Lower lobe of right lung (tissue), 2 donors: ENCODE measurements around the gene MGRN1. TPM values are rescaled to one million over a fixed set of nuclear protein-coding genes. Genes with fewer than 3 reads are reported as not detected.
A peak's percentile ranks its signal among the peaks of the same experiment; 100 is the strongest.

Source experiments
- ATAC-seq, 2 donors: fragments of 200-7000 bp; cut with Tn5 transposase; one replicate each; pipeline ENCODE4 v1.9.1; 2020 to 2022; ENCODE audit warnings: mild to moderate bottlenecking in 2 of 2, moderate library complexity in 2 of 2
- DNase-seq: peaks from one replicate; pipeline ENCODE4 v3.0.0-alpha.2; 2020
- H3K27ac ChIP-seq: fragments of 200-600 bp; one replicate; pipeline ENCODE4 v1.8.0; 2022
- H3K27me3 ChIP-seq: fragments of 200-600 bp; one replicate; pipeline ENCODE4 v1.8.0; 2022; ENCODE audit warnings: low read depth
- H3K36me3 ChIP-seq: fragments of 200-600 bp; one replicate; pipeline ENCODE4 v1.8.0; 2022; ENCODE audit warnings: mild to moderate bottlenecking
- H3K4me1 ChIP-seq: fragments of 200-600 bp; one replicate; pipeline ENCODE4 v1.8.0; 2022
- H3K4me3 ChIP-seq: fragments of 200-600 bp; one replicate; pipeline ENCODE4 v1.8.0; 2022; ENCODE audit warnings: mild to moderate bottlenecking
- H3K9me3 ChIP-seq: fragments of 200-600 bp; one replicate; pipeline ENCODE4 v1.8.0; 2022
- intact Hi-C: fragments of 100-400 bp; cut with DNase I; formaldehyde crosslinking; loops from one replicate; pipeline ENCODE4 v1.11.0; 2022
- total RNA-seq: library from RNA; stranded (reverse); fragmentation: NEBNext Ultra II Directional; extraction: Animal tissue kit (Norgen Biotek cat#: 25700); gene quantifications from one replicate; pipeline ENCODE4 v1.2.1, GENCODE V29; 2021
- TF ChIP-seq, protein P1 (sequence below): fragments of 200-600 bp; IDR thresholded peaks from one replicate; pipeline ENCODE4 v1.8.0; 2022; ENCODE audit warnings: antibody characterized with exemption, mild to moderate bottlenecking
- donor health status: DM: no; HTN: yes; CAD: no; lungs with severe emphysema.

Gene MGRN1
- total RNA-seq, 1 donor from 2014 or later = 75.7 TPM

DNA sequence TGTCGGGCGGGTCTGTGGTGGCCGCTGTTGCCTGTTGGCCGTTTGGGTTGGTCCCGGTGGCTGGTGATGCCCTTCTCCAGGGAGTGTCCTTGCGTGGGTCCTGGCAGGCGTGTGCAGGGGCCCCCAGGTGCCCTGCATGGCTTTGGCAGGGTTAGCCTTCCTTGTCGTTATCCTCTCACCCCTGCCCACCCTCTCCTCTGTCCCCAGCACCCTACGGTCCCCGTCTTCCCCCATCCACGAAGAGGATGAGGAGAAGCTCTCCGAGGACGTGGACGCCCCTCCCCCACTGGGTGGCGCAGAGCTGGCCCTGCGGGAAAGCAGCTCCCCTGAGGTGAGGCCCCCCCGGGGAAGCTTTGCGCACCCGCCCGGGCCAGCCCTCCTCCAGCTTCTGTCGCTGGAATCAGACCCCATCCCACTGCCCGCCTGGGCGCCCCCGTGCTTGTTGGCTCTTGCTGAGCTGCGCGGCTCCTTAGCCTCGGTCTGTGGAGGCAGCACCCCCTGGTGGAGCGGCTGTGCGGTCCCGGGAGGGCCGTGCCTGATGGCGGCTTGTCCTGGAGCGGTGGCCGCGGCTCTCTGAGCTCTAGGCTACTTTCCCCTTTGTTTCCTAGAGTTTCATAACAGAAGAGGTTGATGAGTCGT, 58.1 kb downstream of the MGRN1 start:
- intact Hi-C loops = no loop called here
- peak; percentile 54 to 55 for ATAC-seq
- DNase-seq = peak; percentile 76
- H3K4me3 ChIP-seq = no peak overlapping the region
- H3K9me3 ChIP-seq = no peaks in the 10 kb centered on the region
- TF ChIP-seq, protein P1, sequence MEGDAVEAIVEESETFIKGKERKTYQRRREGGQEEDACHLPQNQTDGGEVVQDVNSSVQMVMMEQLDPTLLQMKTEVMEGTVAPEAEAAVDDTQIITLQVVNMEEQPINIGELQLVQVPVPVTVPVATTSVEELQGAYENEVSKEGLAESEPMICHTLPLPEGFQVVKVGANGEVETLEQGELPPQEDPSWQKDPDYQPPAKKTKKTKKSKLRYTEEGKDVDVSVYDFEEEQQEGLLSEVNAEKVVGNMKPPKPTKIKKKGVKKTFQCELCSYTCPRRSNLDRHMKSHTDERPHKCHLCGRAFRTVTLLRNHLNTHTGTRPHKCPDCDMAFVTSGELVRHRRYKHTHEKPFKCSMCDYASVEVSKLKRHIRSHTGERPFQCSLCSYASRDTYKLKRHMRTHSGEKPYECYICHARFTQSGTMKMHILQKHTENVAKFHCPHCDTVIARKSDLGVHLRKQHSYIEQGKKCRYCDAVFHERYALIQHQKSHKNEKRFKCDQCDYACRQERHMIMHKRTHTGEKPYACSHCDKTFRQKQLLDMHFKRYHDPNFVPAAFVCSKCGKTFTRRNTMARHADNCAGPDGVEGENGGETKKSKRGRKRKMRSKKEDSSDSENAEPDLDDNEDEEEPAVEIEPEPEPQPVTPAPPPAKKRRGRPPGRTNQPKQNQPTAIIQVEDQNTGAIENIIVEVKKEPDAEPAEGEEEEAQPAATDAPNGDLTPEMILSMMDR = peak; percentile 55
- H3K36me3 ChIP-seq = peaks cover 83% of the 10 kb centered on the region
- peaks cover 36% of the 10 kb centered on the region for H3K4me1 ChIP-seq
- no peaks in the 10 kb centered on the region for H3K27me3 ChIP-seq
- peak overlapping the region; percentile 11 for H3K27ac ChIP-seq

DNA sequence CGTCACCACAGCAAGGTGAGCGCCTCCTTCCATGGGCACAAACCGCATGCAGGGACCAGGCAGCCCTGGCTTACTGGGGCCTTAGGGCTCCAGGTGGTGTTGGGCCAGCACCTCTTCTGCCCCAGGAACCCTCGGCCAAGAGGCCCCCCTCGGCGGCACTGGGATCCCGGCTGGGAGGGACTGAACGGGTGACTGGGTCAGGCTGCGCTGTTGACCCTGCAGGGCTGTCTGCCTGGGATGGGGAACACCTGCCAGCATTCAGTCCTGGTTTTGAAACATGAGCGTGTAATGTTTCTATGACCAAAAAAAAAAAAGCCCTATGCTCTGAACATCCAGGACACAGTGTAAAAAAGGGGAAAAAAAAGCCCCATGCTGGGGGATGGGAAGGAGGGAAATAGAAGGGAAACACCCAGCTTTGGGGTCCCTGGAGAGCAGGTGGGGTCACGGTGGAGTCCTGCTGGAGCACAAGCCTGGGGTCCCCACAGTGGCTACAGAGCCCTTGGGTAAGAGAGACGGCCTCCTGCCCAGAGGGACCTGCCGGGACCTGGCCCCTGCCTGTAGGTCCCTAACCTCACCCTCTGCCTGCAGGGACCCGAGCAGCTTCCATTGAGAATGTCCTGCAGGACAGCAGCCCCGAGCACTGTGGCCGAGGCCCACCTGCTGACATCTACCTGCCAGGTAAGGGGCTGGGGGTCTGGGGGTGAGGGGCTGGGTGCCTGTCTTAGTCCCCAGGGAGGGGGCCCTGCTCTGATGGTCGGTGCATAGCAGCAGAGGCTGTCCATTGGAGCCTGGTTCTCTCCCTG, 58.8 kb downstream of the MGRN1 start:
- no peak for DNase-seq
- H3K9me3 ChIP-seq = no peaks in the 10 kb centered on the region
- intact Hi-C loops = no loop called here
- peaks cover 86% of the 10 kb centered on the region for H3K36me3 ChIP-seq
- ATAC-seq = no peak
- H3K4me1 ChIP-seq = peaks cover 34% of the 10 kb centered on the region
- H3K27ac ChIP-seq = peak overlapping the region; percentile 11
- no peaks in the 10 kb centered on the region for H3K27me3 ChIP-seq
- no peak overlapping the region for H3K4me3 ChIP-seq
- TF ChIP-seq, protein P1 = no peak

DNA sequence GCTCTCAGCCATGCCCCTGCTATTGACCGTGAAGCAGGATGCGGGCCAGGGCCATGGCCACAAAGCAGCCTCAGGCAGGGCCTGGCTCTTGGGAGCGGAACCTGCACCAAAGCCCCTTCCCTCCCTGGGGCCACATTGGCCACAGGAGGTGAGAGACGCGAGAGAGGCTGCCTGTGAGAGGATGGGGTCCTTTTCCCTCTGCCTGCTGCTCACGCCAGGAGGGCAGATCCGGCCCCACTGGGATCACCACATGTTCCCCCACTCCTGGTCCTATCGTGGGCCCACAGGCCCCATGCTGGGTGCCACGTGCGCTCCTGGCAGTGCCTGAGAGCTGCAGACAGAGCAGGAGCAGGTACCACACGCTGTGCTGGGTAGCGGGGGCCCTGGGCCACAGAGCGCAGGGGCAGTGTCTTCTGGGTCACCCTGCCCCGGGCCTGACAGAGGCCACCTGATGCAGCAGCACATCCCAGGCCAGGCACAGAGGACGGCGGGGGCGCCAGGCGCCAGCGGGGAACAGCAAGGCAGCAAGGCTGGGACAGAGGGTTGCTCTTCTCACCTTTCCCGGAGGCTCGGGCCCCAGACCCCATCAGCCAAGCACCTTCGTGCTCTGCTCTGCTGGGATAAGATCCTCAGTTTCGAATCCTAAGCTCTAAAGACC, 59.6 kb downstream of the MGRN1 start:
- ATAC-seq (no peak), DNase-seq (no peak)
- intact Hi-C loops = no loop called here
- H3K4me3 ChIP-seq = no peak overlapping the region
- TF ChIP-seq, protein P1 = no peak
- peaks cover 92% of the 10 kb centered on the region for H3K36me3 ChIP-seq
- H3K27me3 ChIP-seq = no peaks in the 10 kb centered on the region
- no peaks in the 10 kb centered on the region for H3K9me3 ChIP-seq
- peaks cover 30% of the 10 kb centered on the region for H3K4me1 ChIP-seq
- no peak overlapping the region for H3K27ac ChIP-seq

DNA sequence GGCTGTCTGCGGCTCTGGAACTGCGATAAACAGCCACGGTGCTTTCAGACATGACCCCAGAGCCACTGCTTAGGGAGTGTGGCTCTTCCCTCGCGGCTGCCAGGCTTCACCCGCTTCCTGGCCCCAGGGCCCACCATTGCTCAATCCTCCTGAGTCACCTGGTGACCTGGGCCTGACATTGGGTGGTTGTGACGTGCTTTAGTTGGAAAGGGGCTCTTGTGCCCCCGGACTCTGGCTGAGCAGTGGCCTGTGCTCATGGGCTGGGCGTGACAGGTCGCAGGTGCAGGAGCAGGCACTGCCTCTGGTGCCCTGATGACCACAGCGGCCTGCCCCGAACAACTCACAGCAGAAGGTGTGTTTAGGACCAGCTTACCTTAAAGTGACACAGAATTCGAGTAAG, 60.1 kb downstream of the MGRN1 start:
- H3K4me1 ChIP-seq = peaks cover 24% of the 10 kb centered on the region
- DNase-seq (no peak), ATAC-seq (no peak)
- intact Hi-C loops = no loop called here
- H3K4me3 ChIP-seq = no peak overlapping the region
- H3K27me3 ChIP-seq = no peaks in the 10 kb centered on the region
- no peak overlapping the region for H3K27ac ChIP-seq
- peaks cover 95% of the 10 kb centered on the region for H3K36me3 ChIP-seq
- no peaks in the 10 kb centered on the region for H3K9me3 ChIP-seq
- TF ChIP-seq, protein P1 = no peak

DNA sequence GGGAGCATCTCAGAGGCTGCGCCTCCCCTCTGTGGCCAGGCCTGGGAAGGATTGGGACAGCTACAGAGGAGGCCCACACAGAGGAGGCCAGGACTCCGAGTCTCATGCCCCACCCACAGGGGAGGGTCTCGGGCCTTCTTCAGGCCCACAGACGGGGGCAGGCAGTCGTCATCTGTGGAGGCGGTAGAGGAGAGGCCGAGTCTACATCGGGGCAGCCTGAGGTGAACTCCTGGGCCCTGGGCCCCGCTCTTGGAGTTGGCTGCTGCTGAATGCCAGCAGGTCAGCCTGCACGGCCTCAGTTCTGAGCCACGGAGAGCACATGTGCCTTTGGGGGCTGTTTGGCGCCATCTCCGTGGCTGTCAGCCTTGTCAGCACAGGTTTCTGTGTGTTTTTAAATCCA, 60.7 kb downstream of the MGRN1 start:
- Histone ChIP-seq H3K9me3 (no peaks in the 10 kb centered on the region), H3K36me3 (peaks cover 95% of the 10 kb centered on the region), H3K4me1 (peaks cover 24% of the 10 kb centered on the region), H3K27ac (no peak overlapping the region), H3K27me3 (no peaks in the 10 kb centered on the region), H3K4me3 (no peak overlapping the region)
- ATAC-seq = no peak
- intact Hi-C loops = no loop called here
- TF ChIP-seq, protein P1 = no peak
- no peak for DNase-seq
